ENCODE data around the gene MATCAP1.

Gene MATCAP1

GRCh38 chr16:67183627-67184452 lies at the start of gene MATCAP1:
MATCAP1 (minus strand) TSS chr16:67183963; CDS start chr16:67180610, 3,353 bp downstream.
- DNase-seq (ENCODE audit: insufficient read length, low spot score) (peak; percentile 99), FAIRE-seq (peak; percentile 73)

GRCh38 chr16:67230809-67231660 lies 47.3 kb upstream of the MATCAP1 start:
- DNase-seq (ENCODE audit: insufficient read length, low spot score) (no peak), FAIRE-seq (no peak)
- no peak for TF ChIP-seq POLR2A (IDR thresholded peaks at IDR 0.05; ENCODE audit: low read depth, low read length)

More at GRCh38 chr16:67183627-67184452, at the start of gene MATCAP1:
- peak; percentile 51; the same call in 1 of the 2 replicates for TF ChIP-seq POLR2A (IDR thresholded peaks at IDR 0.05; ENCODE audit: low read depth, low read length)

GRCh38 chr16:67229906-67230808 lies 46.4 kb upstream of the MATCAP1 start:
- DNase-seq (ENCODE audit: insufficient read length, low spot score) (no peak), FAIRE-seq (no peak)
- TF ChIP-seq POLR2A (IDR thresholded peaks at IDR 0.05; ENCODE audit: low read depth, low read length) = no peak

GRCh38 chr16:67228905-67229304 lies 45.1 kb upstream of the MATCAP1 start:
- FAIRE-seq (no peak), DNase-seq (ENCODE audit: insufficient read length, low spot score) (no peak)
- no peak for TF ChIP-seq POLR2A (IDR thresholded peaks at IDR 0.05; ENCODE audit: low read depth, low read length)

- no peak for TF ChIP-seq POLR2A (IDR thresholded peaks at IDR 0.05; ENCODE audit: low read depth, low read length)
- no peak for FAIRE-seq
- DNase-seq (ENCODE audit: insufficient read length, low spot score) = no peak
These were observed 44.4 kb upstream of the MATCAP1 start for GRCh38 chr16:67228034-67228785.

- FAIRE-seq (no peak), DNase-seq (ENCODE audit: insufficient read length, low spot score) (no peak)
- no peak for TF ChIP-seq POLR2A (IDR thresholded peaks at IDR 0.05; ENCODE audit: low read depth, low read length)
These were observed 43.8 kb upstream of the MATCAP1 start for GRCh38 chr16:67227567-67227921.

GRCh38 chr16:67226804-67227566 lies 43.2 kb upstream of the MATCAP1 start, which contains the start of gene TMEM208:
TMEM208 (plus strand) TSS chr16:67227130; CDS start chr16:67227219, 89 bp downstream.
- FAIRE-seq = peak; percentile 86

GRCh38 chr16:67226295-67226803 lies 42.6 kb upstream of the MATCAP1 start:
- peak; percentile 53; the same call in 1 of the 2 replicates for TF ChIP-seq POLR2A (IDR thresholded peaks at IDR 0.05; ENCODE audit: low read depth, low read length)
- DNase-seq (ENCODE audit: insufficient read length, low spot score) = no peak
- FAIRE-seq = no peak

More at GRCh38 chr16:67226804-67227566, 43.2 kb upstream of the MATCAP1 start, which contains the start of gene TMEM208:
- peak; percentile 44 for TF ChIP-seq POLR2A (IDR thresholded peaks at IDR 0.05; ENCODE audit: low read depth, low read length)
- peak; percentile 95 for DNase-seq (ENCODE audit: insufficient read length, low spot score)

GRCh38 chr16:67223992-67224391 lies 40.2 kb upstream of the MATCAP1 start:
- no peak for FAIRE-seq
- TF ChIP-seq POLR2A (IDR thresholded peaks at IDR 0.05; ENCODE audit: low read depth, low read length) = no peak
- no peak for DNase-seq (ENCODE audit: insufficient read length, low spot score)

- DNase-seq (ENCODE audit: insufficient read length, low spot score) (no peak), FAIRE-seq (no peak)
- no peak for TF ChIP-seq POLR2A (IDR thresholded peaks at IDR 0.05; ENCODE audit: low read depth, low read length)
These were observed 33.1 kb upstream of the MATCAP1 start for GRCh38 chr16:67216612-67217490.

- no peak for DNase-seq (ENCODE audit: insufficient read length, low spot score)
- no peak for FAIRE-seq
- TF ChIP-seq POLR2A (IDR thresholded peaks at IDR 0.05; ENCODE audit: low read depth, low read length) = no peak
These were observed 31.9 kb upstream of the MATCAP1 start for GRCh38 chr16:67215706-67216105.
